GM03348 (cell line): ENCODE measurements around the gene FOSB.

Source experiments
- DNase-seq: peaks from one replicate; pipeline ENCODE4 v3.0.0; 2012; ENCODE audit warnings: low spot score

The FOSB gene

GRCh38 chr19:45484273-45484945, 16.6 kb downstream of the FOSB start:
- no peak for DNase-seq

GRCh38 chr19:45485305-45486077, 17.7 kb downstream of the FOSB start:
- peak; percentile 92 for DNase-seq

- no peak for DNase-seq
These were observed 20.9 kb downstream of the FOSB start for GRCh38 chr19:45488708-45489107.

GRCh38 chr19:45489216-45489855, 21.5 kb downstream of the FOSB start:
- no peak for DNase-seq

- DNase-seq = no peak
These were observed 24.4 kb downstream of the FOSB start for GRCh38 chr19:45492137-45492626.

- DNase-seq = peak; percentile 69
These were observed 25.1 kb downstream of the FOSB start for GRCh38 chr19:45492627-45493470.

- DNase-seq = no peak
These were observed 26.6 kb downstream of the FOSB start for GRCh38 chr19:45494261-45494916.

- no peak for DNase-seq
These were observed 27.4 kb downstream of the FOSB start for GRCh38 chr19:45495178-45495577.

GRCh38 chr19:45496349-45496953, 28.7 kb downstream of the FOSB start:
- DNase-seq = peak; percentile 52

- no peak for DNase-seq
These were observed 30.0 kb downstream of the FOSB start for GRCh38 chr19:45497791-45498190.

- peak; percentile 39 for DNase-seq
These were observed 30.8 kb downstream of the FOSB start, which contains the start of gene PPM1N for GRCh38 chr19:45498411-45499195. PPM1N (plus strand) TSS chr19:45498443; CDS start chr19:45498473, 30 bp downstream.

- DNase-seq = peak; percentile 36
These were observed 31.7 kb downstream of the FOSB start for GRCh38 chr19:45499196-45500180.

GRCh38 chr19:45500918-45501729, 33.3 kb downstream of the FOSB start:
- DNase-seq = no peak

- no peak for DNase-seq
These were observed 33.9 kb downstream of the FOSB start for GRCh38 chr19:45501730-45502014.

GRCh38 chr19:45502111-45502510, 34.3 kb downstream of the FOSB start:
- DNase-seq = no peak

- DNase-seq = no peak
These were observed 36.1 kb downstream of the FOSB start for GRCh38 chr19:45503909-45504308.

GRCh38 chr19:45505151-45505995, 37.6 kb downstream of the FOSB start:
- no peak for DNase-seq

GRCh38 chr19:45505996-45506245, 38.1 kb downstream of the FOSB start:
- DNase-seq = no peak
